Renal cortical epithelial cell (primary cell): Measurements from ENCODE around the gene RPL7A. TPM values are rescaled to one million over a fixed set of nuclear protein-coding genes. Genes with fewer than 3 reads are reported as not detected.
"Not testable (repeated sequence)": the region's sequence is repeated elsewhere in the genome, so short reads cannot be mapped to it uniquely, and the experiment has no call there.

ENCODE experiments used
- DNase-seq: peaks from one replicate; pipeline ENCODE4 v3.0.0-alpha.2; 2011; ENCODE audit warnings: low read depth
- total RNA-seq: library from RNA; depleted of rRNA; stranded (reverse); fragments of >200 nt; gene quantifications from 2 replicates; pipeline ENCODE4 v1.2.3, GENCODE V29; 2014

RPL7A gene
- 1,360 and 2,372 TPM in 2 replicates for total RNA-seq

DNA sequence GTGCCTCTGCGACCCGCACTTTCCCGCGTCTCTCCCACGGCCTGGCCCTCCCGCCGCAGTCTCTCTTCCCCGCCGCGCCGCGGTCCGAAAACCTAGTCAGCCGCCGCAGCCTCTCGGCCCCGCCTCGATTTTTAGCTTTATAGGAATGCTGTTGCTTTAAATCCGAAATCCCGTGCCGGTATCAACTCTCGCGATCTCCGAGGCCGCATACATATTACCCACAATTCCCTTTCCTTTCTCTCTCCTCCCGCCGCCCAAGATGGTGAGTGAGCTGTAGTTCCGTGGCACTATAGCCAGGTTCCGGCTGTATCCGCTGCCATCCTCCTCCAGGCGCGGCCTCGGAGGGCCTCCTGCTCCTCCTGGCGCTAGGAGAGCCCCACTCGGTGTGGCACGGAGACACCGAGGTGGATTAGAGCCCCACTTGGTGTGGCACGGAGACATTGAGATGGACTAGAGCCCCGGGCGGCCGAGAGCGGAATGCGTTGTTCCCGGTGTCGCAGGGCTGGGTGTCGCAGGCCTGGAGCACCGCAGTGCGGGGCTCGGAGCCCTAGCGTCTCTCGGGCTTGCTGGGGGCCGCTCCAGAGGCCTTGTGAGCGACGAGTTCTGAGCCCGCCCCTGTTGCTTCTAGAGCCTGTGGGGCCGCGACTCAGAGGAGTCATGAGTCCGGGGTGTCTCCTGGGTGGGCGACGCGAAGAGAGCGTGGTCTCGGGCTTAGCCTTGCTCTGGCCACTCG lies at the start of gene RPL7A, which contains the start of gene MED22:
TSS of gene RPL7A (plus strand) at position 234 of the 733 bp plus-strand sequence. CDS start at position 260, 26 bp downstream.
TSS of gene MED22 (minus strand) at position 147 of the 733 bp plus-strand sequence. CDS start 1,469 bp downstream, outside the sequence.
- peak; percentile 94 for DNase-seq

DNA sequence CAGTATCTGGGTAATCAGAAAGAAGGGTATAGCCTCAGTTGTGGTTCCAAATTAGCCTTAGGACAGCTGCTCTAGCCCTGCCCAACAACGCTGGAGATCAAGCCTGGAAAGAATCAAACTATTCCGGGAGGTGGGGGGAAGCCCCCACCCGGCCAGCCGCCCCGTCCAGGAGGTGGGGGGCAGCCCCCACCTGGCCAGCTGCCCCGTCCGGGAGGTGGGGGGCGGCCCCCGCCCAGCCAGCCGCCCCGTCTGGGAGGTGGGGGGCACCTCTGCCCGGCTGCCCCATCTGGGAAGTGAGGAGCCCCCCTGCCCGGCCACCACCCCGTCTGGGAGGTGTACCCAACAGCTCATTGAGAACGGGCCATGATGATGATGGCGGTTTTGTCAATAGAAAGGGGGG lies 48.0 kb upstream of the RPL7A start:
- DNase-seq: not testable (repeated sequence)

DNA sequence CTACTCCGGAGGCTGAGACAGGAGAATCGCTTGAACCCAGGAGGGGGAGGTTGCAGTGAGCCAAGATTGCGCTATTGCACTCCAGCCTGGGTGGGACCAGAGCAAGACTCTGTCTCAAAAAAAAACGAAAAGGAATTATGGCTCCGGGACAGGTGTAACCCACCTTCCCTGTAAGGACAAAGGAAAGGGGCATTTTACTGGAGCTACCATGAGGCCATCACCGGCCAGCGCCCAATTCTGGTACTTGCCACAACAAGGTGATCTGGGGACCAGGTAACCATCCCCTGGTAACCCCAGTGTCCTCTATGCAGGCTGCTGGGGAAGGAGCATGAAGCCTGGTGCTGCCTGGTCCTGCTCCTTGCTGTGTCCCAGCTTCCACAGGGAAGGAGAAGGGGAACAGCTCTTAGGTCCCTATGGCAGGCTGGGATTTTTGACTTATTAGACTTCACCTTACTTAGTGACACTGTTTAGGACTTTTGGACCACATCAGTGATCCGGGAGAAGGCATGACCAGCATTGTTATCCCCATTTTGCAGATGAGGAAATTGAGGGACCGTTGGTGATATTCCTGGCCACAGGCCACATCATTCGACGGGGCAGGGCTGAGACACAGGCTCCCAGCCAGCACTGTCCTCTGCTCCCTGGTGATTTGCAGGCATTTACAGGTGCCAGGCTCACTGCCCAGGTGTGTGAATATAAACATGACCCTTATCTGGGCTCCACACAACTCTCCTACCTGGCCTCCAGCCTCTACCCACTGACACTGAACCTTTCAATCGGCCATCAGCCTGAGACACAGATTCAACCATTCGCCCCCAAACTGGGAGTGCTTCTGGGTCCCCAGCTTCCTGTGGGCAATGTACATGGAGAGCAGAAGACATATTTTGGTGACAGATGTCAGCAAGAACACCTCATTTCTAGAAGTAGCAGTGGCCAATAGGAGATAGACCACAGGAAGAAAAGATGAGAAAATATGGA lies 46.5 kb upstream of the RPL7A start:
- DNase-seq: no peak

DNA sequence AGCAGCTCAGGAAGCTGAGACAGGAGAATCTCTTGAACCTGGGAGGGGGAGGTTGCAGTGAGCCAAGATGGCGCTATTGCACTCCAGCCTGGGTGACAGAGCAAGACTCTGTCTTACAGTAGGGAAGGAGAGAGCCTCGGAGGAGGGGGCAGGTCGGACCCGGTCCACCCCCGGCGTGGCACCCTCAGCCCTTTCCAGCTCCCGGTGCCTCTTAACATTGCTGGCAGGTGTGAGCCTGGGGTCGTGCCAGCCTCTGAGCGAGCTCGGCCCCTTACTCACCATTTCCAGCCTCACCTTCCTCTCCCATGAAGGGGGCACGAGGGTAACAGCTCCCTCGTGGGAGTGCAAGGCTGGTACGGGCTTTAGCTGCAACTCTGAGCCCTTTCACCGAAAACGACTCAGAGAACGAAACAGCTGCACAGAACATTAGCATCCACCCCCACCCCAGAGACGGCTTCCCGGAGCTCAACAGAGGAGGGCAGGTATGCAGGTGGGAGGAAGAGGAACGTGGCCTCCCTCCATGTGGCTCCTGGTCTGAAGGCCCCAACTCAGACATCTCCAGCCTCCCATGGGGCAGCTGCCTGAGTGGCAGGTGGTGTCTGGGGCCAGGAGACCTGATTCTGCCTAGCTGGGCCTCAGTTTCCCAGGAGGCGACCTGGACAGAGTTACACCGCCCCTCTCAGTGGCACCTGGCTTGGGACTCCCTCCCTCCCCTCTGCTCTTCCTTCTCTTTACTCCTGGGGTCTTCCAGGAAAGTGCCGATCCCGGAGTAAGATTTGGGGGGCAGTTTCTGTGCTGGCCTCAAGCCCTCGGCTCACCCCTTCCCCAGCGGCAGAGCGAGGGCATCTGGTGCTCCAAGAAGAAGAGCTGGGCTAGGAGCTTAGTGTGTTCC lies 44.5 kb upstream of the RPL7A start:
- DNase-seq: no peak

DNA sequence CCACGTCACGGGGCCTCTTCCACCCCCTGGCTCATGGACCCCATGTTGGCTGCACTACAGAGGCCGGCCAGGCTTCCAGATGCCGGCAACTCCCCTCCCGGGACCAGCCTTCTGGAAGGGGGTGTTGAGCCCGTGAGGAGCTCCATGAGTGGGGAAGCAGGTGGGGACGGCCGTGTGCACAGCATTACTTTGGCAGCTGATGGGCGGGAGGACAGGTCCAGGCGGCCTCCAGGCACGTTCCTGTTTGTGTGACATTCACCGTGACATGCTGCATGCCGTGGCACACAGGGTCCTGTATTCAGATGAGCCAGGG lies 43.9 kb upstream of the RPL7A start:
- no peak for DNase-seq

DNA sequence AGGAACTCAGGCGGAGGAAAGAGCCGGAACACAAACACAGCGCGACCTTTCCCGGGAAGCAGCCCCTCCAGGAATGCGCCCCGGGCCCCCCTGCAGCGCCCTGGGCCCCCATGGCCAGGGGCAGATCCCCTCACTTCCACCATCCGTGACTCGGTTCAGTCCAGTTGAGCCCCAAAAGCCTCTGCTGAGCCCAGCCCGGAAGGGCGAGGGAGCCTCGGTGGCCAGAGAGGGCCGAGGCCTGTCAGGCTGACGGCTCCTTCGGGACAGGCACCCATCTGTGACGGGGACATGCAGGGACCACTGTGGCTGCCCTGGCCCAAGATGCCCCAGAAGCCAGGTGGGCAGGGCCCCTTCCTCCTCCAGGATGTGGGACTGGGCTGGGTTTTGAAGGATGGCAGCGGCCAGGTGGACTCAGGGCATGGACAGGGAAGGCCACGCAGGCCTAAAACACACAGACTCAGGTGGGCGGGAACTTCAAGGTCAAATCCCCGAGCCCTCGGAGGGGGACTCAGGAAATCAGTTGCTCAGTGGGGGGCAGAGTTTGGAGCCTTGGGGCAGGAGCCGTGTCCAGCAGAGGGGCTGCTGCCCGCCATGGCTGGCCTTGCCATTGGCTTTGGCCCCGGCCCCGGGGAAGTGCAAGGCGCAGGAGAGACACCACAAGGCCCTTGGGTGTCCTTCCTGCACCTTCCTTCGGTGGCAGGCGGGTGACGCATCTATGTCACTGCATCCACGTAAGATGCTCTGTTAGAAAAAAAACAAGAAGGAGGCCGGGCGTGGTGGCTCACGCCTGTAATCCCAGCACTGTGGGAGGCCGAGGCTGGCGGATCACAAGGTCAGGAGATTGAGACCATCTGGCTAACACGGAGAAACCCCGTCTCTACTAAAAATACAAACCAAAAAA lies 43.3 kb upstream of the RPL7A start:
- DNase-seq: no peak

DNA sequence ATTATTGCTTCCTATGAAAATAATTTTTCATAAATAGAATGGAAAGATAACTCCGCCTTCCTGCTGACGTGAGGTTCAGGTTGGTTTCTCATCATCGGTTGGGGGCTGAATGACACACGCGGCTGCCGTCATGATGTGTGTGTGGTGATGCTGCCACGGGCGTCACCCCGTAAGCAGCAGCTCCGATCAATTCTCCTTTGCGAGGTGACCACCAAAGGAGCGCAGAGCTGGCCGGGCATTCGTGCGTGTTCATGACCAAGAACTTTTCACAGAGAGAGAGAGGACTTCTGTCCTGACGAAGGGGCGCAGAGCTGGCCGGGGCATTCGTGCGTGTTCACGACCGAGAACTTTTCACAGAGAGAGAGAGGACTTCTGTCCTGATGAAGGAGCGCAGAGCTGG lies 42.3 kb upstream of the RPL7A start:
- DNase-seq: no peak

DNA sequence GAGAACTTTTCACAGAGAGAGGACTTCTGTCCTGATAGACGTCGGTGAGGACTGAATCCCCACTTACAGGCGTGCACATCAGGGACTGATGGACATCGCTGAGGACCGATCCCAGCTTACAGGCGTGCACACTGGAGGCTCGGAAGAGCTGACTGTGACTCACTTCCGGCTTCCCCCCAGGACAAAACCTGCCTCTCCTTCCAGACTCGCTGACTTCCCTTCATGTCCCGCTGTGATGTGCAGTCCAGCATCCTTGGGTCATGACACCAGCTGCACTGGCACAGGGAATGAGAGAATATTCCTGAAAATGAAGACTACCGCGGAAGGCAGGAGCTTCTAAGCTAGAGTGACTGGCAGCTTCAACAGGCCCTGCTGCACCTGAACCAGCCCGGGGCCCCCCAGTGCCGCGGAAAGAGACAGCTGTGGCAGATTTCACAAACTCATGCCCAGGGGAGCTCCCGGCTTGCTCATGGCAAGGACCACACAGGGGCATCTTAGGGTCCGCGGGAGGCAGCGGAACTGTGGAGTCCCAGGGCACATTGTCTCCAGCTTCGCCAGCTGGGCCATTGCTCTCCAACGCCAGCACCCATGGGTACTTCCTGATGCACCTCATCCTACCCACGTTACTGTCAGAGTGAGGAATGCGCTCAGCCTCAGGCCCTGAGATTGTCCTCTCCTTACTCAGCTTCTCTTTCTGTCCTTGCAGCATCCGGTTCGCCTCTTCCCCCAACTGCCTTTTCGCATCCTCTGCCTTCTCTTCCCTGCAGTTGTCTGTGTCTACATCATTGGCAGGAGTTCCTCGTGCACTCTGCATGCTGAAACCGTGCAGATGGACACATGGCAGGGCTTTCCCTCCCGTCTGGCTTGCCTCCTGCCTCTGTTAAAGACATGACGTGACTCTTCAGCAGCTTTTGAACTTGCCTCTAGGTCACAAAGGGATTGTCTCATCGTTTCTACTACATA lies 41.5 kb upstream of the RPL7A start:
- no peak for DNase-seq

DNA sequence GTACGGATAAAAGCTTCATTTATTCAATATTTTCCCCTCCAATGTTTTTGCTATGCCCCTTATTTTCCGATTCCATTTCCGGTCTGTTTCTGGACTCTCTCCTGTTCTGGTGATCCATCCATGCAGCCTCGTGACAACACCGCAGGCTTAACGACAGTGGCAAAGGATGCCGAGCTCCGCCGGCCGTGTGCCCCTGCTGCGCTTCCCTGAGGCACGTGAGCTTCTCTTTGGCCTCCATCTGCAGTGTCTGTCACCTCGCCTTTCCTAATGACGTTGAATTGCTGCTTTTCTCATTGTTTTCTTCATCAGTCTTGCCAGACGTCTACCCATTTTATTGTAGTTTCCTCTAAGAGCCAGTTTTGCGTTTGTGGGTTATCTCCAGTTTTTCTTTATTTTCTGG lies 40.7 kb upstream of the RPL7A start:
- DNase-seq: no peak

DNA sequence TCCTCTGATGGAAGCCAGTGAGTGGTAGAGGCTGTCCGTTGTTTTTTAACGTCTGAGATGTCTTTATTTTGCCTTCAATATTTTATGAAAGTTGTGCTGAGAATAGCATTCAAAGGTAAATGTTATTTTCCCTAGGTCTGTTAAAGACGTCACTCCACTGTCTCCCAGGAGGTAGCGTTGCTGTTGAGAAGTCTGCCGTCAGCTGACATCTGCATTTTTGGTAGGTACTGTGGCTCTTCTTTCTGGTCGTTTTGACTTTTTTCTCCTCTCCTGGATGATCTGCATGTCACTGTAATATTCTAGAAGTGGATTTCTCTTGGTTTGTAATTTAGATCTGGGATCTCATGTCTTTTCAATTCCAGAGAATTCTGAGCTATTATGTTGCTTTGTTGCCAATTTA lies 38.4 kb upstream of the RPL7A start:
- DNase-seq: no peak

DNA sequence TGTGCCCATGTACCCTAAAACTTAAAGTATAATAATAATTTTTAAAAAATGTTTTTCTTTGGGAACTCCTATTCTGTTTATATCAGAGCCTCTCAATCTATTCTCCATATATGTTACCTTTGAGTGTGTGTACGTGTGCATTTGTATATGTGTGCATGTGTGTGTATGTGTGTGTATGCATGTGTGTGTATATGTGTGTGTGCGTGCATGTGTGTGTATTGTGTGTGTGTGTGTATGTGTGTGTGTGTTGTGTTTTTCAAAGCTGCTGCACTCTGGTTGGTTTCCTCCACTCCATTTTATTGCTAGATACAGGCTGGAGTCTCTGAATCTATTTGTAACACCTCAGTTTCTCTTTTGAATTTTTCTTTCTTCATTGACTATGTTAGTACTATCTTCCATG lies 32.0 kb upstream of the RPL7A start:
- no peak for DNase-seq

DNA sequence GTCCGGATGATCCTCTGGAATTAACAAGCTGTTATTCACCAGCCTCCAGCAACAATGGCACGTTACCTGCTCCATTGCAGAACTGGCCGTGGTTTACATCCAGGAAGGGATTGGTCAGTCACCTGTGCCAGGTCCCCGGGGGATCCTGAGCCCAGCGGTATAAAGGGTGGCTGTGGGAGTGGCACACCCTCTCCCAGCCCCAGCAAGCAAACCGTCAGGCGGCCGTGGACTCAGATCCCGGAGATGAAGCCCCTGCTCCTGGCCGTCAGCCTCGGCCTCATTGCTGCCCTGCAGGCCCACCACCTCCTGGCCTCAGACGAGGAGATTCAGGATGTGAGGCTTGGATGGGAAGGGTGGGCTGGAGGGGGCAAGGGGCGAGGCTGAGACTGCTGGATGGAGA lies 30.5 kb upstream of the RPL7A start:
- not testable (repeated sequence) for DNase-seq

DNA sequence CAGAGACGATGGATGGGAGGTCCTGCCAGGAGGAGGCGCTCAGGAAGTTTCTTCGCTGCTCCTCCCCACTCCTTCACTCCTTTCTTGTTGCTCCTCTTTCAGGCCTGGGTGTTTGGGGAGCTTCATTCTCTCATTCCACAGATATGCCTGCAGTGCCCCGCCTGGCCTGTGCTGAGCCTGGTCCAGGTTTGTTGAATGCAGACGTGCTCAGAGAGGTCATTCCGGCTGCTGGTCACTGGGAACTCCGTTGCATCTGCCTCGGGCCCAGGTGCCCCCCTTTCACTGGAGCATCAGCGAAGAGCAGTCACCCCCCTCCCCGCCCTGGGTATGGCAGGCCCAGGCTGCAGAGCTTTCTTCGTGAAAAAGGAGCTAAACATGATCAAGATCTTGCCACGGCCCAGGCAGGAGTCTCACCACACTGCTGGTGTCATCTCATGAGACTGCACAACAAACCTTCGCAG lies 27.6 kb upstream of the RPL7A start:
- DNase-seq: no peak

DNA sequence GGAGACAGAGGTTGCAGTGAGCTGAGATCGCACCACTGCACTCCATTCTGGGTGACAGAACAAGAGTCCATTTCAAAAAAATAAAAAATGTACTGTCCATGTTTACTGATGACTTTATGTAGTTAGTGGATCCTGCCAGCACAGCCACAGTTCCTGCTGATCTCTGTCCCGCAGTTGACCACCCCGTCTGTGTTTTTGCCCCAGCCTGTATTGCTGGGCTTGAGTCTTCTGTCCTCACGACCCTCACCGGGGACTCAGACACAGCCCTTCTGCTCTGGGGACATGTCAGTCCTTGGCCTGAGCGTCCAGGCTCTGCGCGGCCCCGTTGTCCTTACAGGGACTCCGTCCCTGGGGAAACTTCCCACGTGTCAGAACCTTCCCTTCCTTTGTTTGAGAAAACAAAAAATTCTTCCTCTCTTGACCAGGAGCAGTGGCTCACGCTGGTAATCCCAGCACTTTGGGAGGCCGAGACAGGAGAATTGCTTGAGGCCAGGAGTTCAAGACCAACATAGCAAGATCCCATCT lies 26.5 kb upstream of the RPL7A start:
- no peak for DNase-seq

DNA sequence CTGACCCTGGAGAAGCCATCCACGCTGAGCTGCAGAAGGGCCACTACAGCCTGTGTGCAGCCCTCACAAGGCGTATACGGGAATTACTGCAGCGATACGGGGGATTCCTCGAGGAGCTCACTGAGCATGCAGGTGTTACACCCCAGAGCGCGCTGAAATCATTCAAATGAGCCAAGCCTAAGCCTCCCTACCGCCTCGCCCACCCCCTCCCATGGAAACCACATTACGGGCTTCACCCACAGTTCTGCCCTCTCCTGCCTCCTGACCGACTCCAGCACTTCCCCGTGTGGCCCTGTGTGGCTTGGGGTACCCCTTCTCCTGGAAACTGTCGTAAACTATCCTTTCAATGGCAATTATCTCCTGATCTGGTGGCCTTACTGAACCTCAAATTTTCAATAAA lies 25.3 kb upstream of the RPL7A start:
- DNase-seq: no peak

DNA sequence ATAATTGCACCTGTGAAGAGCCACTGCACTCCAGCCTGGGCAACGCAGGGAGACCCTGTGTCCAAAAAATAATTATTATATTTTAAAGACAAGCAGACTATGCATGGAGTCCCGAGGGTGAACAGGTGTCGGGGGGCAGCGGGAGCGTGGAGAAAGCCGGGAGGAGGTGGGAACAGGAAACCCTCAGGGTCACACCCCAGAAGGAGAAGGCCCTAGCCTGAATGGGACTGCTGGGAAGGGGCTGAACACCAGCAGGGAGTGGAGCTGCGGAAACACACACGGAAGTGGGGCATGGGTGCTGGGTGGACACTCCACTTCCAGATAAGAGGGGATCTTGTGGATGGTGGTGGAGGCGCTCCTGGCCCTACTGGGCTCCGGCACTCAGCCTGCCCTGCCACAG lies 24.8 kb upstream of the RPL7A start:
- DNase-seq: no peak

DNA sequence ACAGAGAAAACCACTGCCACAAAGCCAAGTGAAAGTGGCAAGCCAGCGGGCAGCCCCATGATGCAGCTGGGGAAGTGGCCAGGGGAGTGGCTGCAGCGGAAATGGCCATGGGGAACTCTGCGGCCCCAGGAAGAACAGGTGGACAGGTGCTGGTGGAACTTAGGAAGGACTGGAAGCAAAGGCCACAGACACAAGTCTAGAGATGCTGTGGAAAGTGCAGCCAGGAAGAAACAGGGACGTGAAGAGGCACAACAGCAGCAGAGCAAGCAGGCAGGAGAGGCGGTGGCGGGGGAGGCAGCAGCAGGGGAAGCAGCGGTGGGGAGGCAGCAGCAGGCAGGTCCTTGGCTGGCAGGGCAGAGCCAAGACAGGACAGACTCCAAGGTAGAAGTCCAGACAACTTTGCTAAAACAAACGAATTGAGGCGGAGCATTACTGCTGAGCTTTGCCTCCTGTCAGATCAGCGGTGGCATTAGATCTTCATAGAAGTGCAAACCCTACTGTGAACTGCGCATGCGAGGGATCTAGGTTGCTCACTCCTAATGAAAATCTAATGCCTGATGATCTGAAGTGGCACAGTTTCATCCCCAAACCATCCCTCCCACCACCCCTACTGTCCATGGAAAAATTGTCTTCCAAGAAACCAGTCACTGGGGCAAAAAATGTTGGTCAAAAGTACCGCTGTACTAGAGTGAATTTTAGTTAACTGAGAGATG lies 23.9 kb upstream of the RPL7A start:
- DNase-seq: no peak

DNA sequence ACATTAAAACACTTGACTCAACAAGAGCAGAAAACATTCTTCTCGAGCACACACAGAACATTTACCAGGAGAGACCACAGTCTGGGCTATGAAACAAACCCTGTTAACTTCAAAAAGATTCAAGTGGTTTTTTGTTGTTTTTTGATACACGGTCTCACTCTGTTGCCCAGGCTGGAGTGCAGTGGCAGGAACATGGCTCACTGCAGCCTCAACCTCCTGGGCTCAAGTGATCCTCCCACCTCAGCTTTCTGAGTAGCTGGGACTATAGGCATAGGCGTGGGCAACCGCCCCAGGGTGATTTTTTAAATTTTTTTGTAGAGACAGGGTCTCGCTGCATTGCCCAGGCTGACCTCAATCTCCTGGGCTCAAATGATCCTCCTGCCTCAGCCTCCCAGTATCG lies 21.0 kb upstream of the RPL7A start:
- DNase-seq: not testable (repeated sequence)
